IMR-90 (cell line): ENCODE data around the gene FOXK2. TPM values are rescaled to one million over a fixed set of nuclear protein-coding genes. Genes with fewer than 3 reads are reported as not detected.

Source experiments
- ATAC-seq: fragments of 200-7000 bp; cut with Tn5 transposase; 2 replicates; pipeline ENCODE4 v1.9.1; 2020; ENCODE audit warnings: low read depth, mild to moderate bottlenecking, moderate library complexity
- BruUV-seq: library from RNA; stranded (reverse); fragments of 400-500 nt; replicated peaks from 2 replicates; lab custom pipeline; 2021; lab: Mats Ljungman, UMichigan
- CTCF ChIA-PET: fragments of 300-600 bp; formaldehyde crosslinking; extraction: SDS; loops from one replicate; lab custom pipeline; 2021; ENCODE audit warnings: antibody characterized with exemption; lab: Yijun Ruan, JAX
- POLR2A ChIA-PET: fragments of 300-600 bp; sonication (Branson Sonifier 250); formaldehyde crosslinking; loops from one replicate; lab custom pipeline; 2022; ENCODE audit warnings: antibody characterized with exemption; ENCODE audit not compliant: unreplicated experiment; lab: Charles Lee
- DNase-seq: peaks from one replicate; pipeline ENCODE4 v3.0.0; 2013
- H2AFZ ChIP-seq: replicated peaks from 2 replicates; pipeline ENCODE3; 2013; ENCODE audit warnings: low read length, mild to moderate bottlenecking; ENCODE audit not compliant: poor library complexity
- H2AK5ac ChIP-seq: 2 replicates; pipeline ENCODE4 v1.6.1; 2013; ENCODE audit warnings: low read depth, low read length, inconsistent platforms
- H2AK9ac ChIP-seq: replicated peaks from 2 replicates; pipeline ENCODE3; 2013; ENCODE audit warnings: mild to moderate bottlenecking, low read depth, low read length, moderate library complexity; ENCODE audit not compliant: poor library complexity
- H2BK120ac ChIP-seq: 2 replicates; pipeline ENCODE4 v1.6.1; 2013; ENCODE audit warnings: low read depth, low read length, inconsistent platforms
- H2BK15ac ChIP-seq: 3 replicates; pipeline ENCODE4 v1.6.1; 2013; ENCODE audit warnings: low read depth, low read length, inconsistent platforms
- H2BK20ac ChIP-seq: 2 replicates; pipeline ENCODE4 v1.6.1; 2013; ENCODE audit warnings: low read depth, mild to moderate bottlenecking, inconsistent platforms, low read length, moderate library complexity
- H2BK5ac ChIP-seq: 2 replicates; pipeline ENCODE4 v1.6.1; 2013; ENCODE audit warnings: mild to moderate bottlenecking, low read depth, low read length, inconsistent platforms; ENCODE audit not compliant: poor library complexity, severe bottlenecking
- H3K14ac ChIP-seq: replicated peaks from 2 replicates; pipeline ENCODE4 v1.6.1; 2013; ENCODE audit warnings: low read depth, low read length, inconsistent platforms
- H3K18ac ChIP-seq: 2 replicates; pipeline ENCODE4 v1.6.1; 2013; ENCODE audit warnings: low read depth, low read length, control low read depth
- H3K23ac ChIP-seq: 2 replicates; pipeline ENCODE4 v1.6.1; 2013; ENCODE audit warnings: low read depth, low read length, inconsistent platforms
- H3K27ac ChIP-seq: 2 replicates; pipeline ENCODE4 v1.5.1; 2013; ENCODE audit warnings: mild to moderate bottlenecking, control low read depth, low read length; ENCODE audit not compliant: insufficient read depth
- H3K27me3 ChIP-seq: 2 replicates; pipeline ENCODE4 v1.6.1; 2013; ENCODE audit warnings: low read length; ENCODE audit not compliant: control insufficient read depth, insufficient read depth
- H3K36me3 ChIP-seq: 2 replicates; pipeline ENCODE4 v1.6.1; 2013; ENCODE audit warnings: low read length, mixed read lengths; ENCODE audit not compliant: control insufficient read depth, insufficient read depth
- H3K4ac ChIP-seq: 2 replicates; pipeline ENCODE4 v1.6.1; 2013; ENCODE audit warnings: low read depth, low read length, inconsistent platforms
- H3K4me1 ChIP-seq: 2 replicates; pipeline ENCODE4 v1.6.1; 2013; ENCODE audit warnings: low read length, mixed read lengths; ENCODE audit not compliant: control insufficient read depth, insufficient read depth
- H3K4me2 ChIP-seq: 2 replicates; pipeline ENCODE4 v1.6.1; 2013; ENCODE audit warnings: low read depth, mild to moderate bottlenecking, control low read depth, low read length, moderate library complexity
- H3K4me3 ChIP-seq: 2 replicates; pipeline ENCODE4 v1.5.1; 2013; ENCODE audit warnings: low read depth, mild to moderate bottlenecking, control low read depth, low read length, moderate library complexity; ENCODE audit not compliant: insufficient read depth
- H3K56ac ChIP-seq: 2 replicates; pipeline ENCODE4 v1.6.1; 2013; ENCODE audit warnings: low read length, inconsistent platforms; ENCODE audit not compliant: insufficient read depth; ENCODE audit errors: extremely low read depth
- H3K79me1 ChIP-seq, 2 experiments: 2 replicates each; pipeline ENCODE4 v1.6.1; 2013; ENCODE audit warnings: low read length in 2 of 2, inconsistent platforms in 1 of 2, low read depth in 1 of 2
- H3K9ac ChIP-seq: 2 replicates; pipeline ENCODE4 v1.6.1; 2013; ENCODE audit warnings: low read depth, low read length, control low read depth
- H3K9me1 ChIP-seq: 2 replicates; pipeline ENCODE4 v1.6.1; 2013; ENCODE audit warnings: low read length, inconsistent platforms; ENCODE audit not compliant: insufficient read depth
- H3K9me3 ChIP-seq: 2 replicates; pipeline ENCODE4 v1.6.1; 2013; ENCODE audit warnings: low read length; ENCODE audit not compliant: control insufficient read depth, insufficient read depth
- H4K20me1 ChIP-seq: 2 replicates; pipeline ENCODE4 v1.6.1; 2013; ENCODE audit warnings: low read length, inconsistent platforms; ENCODE audit not compliant: insufficient read depth
- H4K5ac ChIP-seq: 2 replicates; pipeline ENCODE4 v1.6.1; 2013; ENCODE audit warnings: mild to moderate bottlenecking, low read depth, low read length, control low read depth
- H4K8ac ChIP-seq, 2 experiments: 2 replicates each; pipeline ENCODE4 v1.6.1; 2013; ENCODE audit warnings: low read depth in 2 of 2, low read length in 2 of 2, control low read depth in 1 of 2, inconsistent platforms in 1 of 2
- H4K91ac ChIP-seq: 2 replicates; pipeline ENCODE4 v1.6.1; 2013; ENCODE audit warnings: low read depth, low read length, inconsistent platforms; ENCODE audit not compliant: insufficient read depth
- BHLHE40 ChIP-seq: fragments of 150-350 bp; IDR thresholded peaks from 2 replicates; pipeline ENCODE4 v1.6.1; 2016; ENCODE audit warnings: mild to moderate bottlenecking, low read depth, low read length
- CEBPB ChIP-seq: IDR thresholded peaks from 2 replicates; pipeline ENCODE4 v1.6.1; 2012; ENCODE audit warnings: low read depth, low read length, improper control_type of control experiment
- CHD1 ChIP-seq: IDR thresholded peaks from 2 replicates; pipeline ENCODE4 v1.6.1; 2012; ENCODE audit warnings: low read depth, low read length, improper control_type of control experiment
- CTCF ChIP-seq: conservative IDR thresholded peaks from 2 replicates; pipeline ENCODE4 v1.5.1; 2012; ENCODE audit warnings: mild to moderate bottlenecking, low read depth, low read length, improper control_type of control experiment
- ELK1 ChIP-seq: fragments of 150-350 bp; IDR thresholded peaks from 2 replicates; pipeline ENCODE4 v1.6.1; 2016; ENCODE audit warnings: low read depth, mild to moderate bottlenecking, low read length, moderate library complexity, borderline replicate concordance
- FOS ChIP-seq: fragments of 150-350 bp; IDR thresholded peaks from 2 replicates; pipeline ENCODE4 v1.6.1; 2016; ENCODE audit warnings: low read depth, low read length
- MAFK ChIP-seq: IDR thresholded peaks from 2 replicates; pipeline ENCODE4 v1.6.1; 2012; ENCODE audit warnings: low read depth, low read length, improper control_type of control experiment
- MAZ ChIP-seq: IDR thresholded peaks from 2 replicates; pipeline ENCODE4 v1.6.1; 2012; ENCODE audit warnings: low read depth, mild to moderate bottlenecking, low read length, improper control_type of control experiment, moderate library complexity, borderline replicate concordance
- MXI1 ChIP-seq: IDR thresholded peaks from 2 replicates; pipeline ENCODE4 v1.6.1; 2012; ENCODE audit warnings: low read depth, mild to moderate bottlenecking, low read length, moderate library complexity, borderline replicate concordance
- NFE2L2 ChIP-seq: fragments of 150-350 bp; IDR thresholded peaks from 2 replicates; pipeline ENCODE4 v1.6.1; 2016; ENCODE audit warnings: low read depth, mild to moderate bottlenecking, low read length
- POLR2A ChIP-seq: IDR thresholded peaks from 2 replicates; pipeline ENCODE4 v1.6.1; 2012; ENCODE audit warnings: mild to moderate bottlenecking, low read depth, low read length
- RAD21 ChIP-seq: IDR thresholded peaks from 2 replicates; pipeline ENCODE4 v1.6.1; 2012; ENCODE audit warnings: low read length, improper control_type of control experiment
- RCOR1 ChIP-seq: IDR thresholded peaks from 2 replicates; pipeline ENCODE4 v1.6.1; 2012; ENCODE audit warnings: mild to moderate bottlenecking, low read length, improper control_type of control experiment; ENCODE audit not compliant: insufficient replicate concordance
- RFX5 ChIP-seq: IDR thresholded peaks from 2 replicates; pipeline ENCODE4 v1.8.0; 2012; ENCODE audit warnings: low read depth, mild to moderate bottlenecking, low read length, moderate library complexity
- SMC3 ChIP-seq: fragments of 150-350 bp; IDR thresholded peaks from 2 replicates; pipeline ENCODE4 v1.6.1; 2016; ENCODE audit warnings: low read depth, mild to moderate bottlenecking, antibody characterized with exemption, low read length, moderate library complexity
- USF2 ChIP-seq: fragments of 150-350 bp; IDR thresholded peaks from 2 replicates; pipeline ENCODE4 v1.6.1; 2017; ENCODE audit warnings: mild to moderate bottlenecking, antibody characterized with exemption, low read length, low read depth
- WGBS, 2 experiments: methylation state at CpG; one replicate each; pipeline versions ENCODE4 v1.1.5 to v1.1.7; 2013; ENCODE audit warnings: missing lambda C conversion rate in 2 of 2; ENCODE audit not compliant: insufficient read length in 1 of 2; ENCODE audit errors: extremely low coverage in 2 of 2; 5-methylcytosine and 5-hydroxymethylcytosine counted together
- dilution Hi-C: fragments of 300-500 bp; cut with HindIII; formaldehyde crosslinking; loops from one replicate; pipeline ENCODE4 v1.14.3; 2018; ENCODE audit warnings: low sequenced_read_pairs; ENCODE audit not compliant: unreplicated experiment
- in situ Hi-C: fragments of 300-500 bp; cut with MboI; formaldehyde crosslinking; loops from 3 replicates; pipeline ENCODE4 v1.14.3; 2019; ENCODE audit warnings: low sequenced_read_pairs, inconsistent platforms, mixed read lengths
- intact Hi-C: fragments of 100-400 bp; cut with micrococcal nuclease; formaldehyde crosslinking; loops from 2 replicates; pipeline ENCODE4 v1.10.0; 2022
- polyA plus RNA-seq, 3 experiments: library from polyadenylated mRNA; depleted of rRNA; stranded (reverse); fragments of >200 nt; gene quantifications; 2 replicates each; pipeline ENCODE4 v1.2.3, GENCODE V29; 2012; ENCODE audit warnings: low replicate concordance in 1 of 3
- total RNA-seq: library from RNA; depleted of rRNA; stranded (reverse); fragments of >200 nt; gene quantifications from 2 replicates; pipeline ENCODE4 v1.2.3, GENCODE V29; 2012

FOXK2 gene
- total and polyA plus RNA-seq, 2 of the 4 experiments (the other 2 are of a cell fraction): 12.5 to 20.0 TPM

GRCh38 chr17:82582709-82583108 lies 63.2 kb downstream of the FOXK2 start:
- H3K18ac ChIP-seq: no peak overlapping the region
- no peak overlapping the region for H3K23ac ChIP-seq
- no peak overlapping the region for H3K9ac ChIP-seq
- H4K8ac ChIP-seq: no peak overlapping the region
- ChIA-PET POLR2A (interaction anchor here (0.6 kb wide), 1 partner anchor 236 kb away, joined by 4 read pairs; no protein-coding TSS in a partner anchor), CTCF (no interaction called here)
- no peak overlapping the region for H2AK5ac ChIP-seq
- H4K91ac ChIP-seq: no peak overlapping the region
- peaks cover 5% of the 10 kb centered on the region for H3K9me1 ChIP-seq
- ATAC-seq: no peak
- H4K20me1 ChIP-seq: peaks cover 14% of the 10 kb centered on the region
- TF ChIP-seq POLR2A (no peak), MAFK (no peak), RCOR1 (no peak), USF2 (no peak), MXI1 (no peak), SMC3 (no peak), FOS (no peak), ELK1 (no peak), CTCF (no peak), NFE2L2 (no peak), CHD1 (no peak), RAD21 (no peak), BHLHE40 (no peak), CEBPB (no peak), MAZ (no peak), RFX5 (no peak)
- no peak for DNase-seq
- H3K27ac ChIP-seq: no peak overlapping the region
- no peaks in the 10 kb centered on the region for H3K9me3 ChIP-seq
- peaks cover 18 to 34% of the 10 kb centered on the region in 2 experiments; a peak in 3 of 4 replicates for H3K79me1 ChIP-seq
- H3K27me3 ChIP-seq: no peaks in the 10 kb centered on the region
- dilution Hi-C loops (no loop called here), in situ Hi-C loops (no loop called here), intact Hi-C loops (no loop called here)
- H2BK5ac ChIP-seq: no peak overlapping the region
- H3K14ac ChIP-seq: no peak overlapping the region
- no peak overlapping the region for H2BK15ac ChIP-seq
- H3K56ac ChIP-seq: no peak overlapping the region
- BruUV-seq: no TSS peak
- H3K4me3 ChIP-seq: no peak overlapping the region
- 98% methylated on average over 9 of the region's 11 CpGs; no CpG with 5 or more reads in 1 of the 2 experiments for WGBS, 2 experiments
- no peak overlapping the region for H2BK120ac ChIP-seq
- no peak overlapping the region for H4K5ac ChIP-seq
- H2AFZ ChIP-seq: no peak overlapping the region
- H3K4ac ChIP-seq: no peak overlapping the region
- H3K4me2 ChIP-seq: no peak overlapping the region
- peaks cover 2% of the 10 kb centered on the region; the same call in 1 of the 2 replicates for H3K4me1 ChIP-seq
- no peak overlapping the region for H2AK9ac ChIP-seq
- H2BK20ac ChIP-seq: no peak overlapping the region
- peaks cover 39% of the 10 kb centered on the region for H3K36me3 ChIP-seq
